ENCODE results near the gene KCND3.
"Not testable (repeated sequence)": the region's sequence is repeated elsewhere in the genome, so short reads cannot be mapped to it uniquely, and the experiment has no call there.

The KCND3 gene

GRCh38 chr1:111742938-111743549 is 246.4 kb downstream of the KCND3 start:
- no peak overlapping the region for H3K4me2 ChIP-seq (ENCODE audit: low read depth, low read length, poor library complexity, severe bottlenecking)
- no peaks in the 10 kb centered on the region for H3K9me2 ChIP-seq (replicated peaks; ENCODE audit: low read depth, low read length)
- no peak overlapping the region for H3K9ac ChIP-seq (ENCODE audit: low read depth, low read length, poor library complexity, severe bottlenecking)
- TF ChIP-seq CTCF (conservative IDR thresholded peaks at IDR 0.05; ENCODE audit: low read length) = no peak
- no peak for TF ChIP-seq EZH2phosphoT487 (IDR thresholded peaks at IDR 0.05; ENCODE audit: borderline replicate concordance)
- H3K27me3 ChIP-seq (ENCODE audit: insufficient read depth, low read length, poor library complexity, severe bottlenecking) = no peaks in the 10 kb centered on the region
- no peaks in the 10 kb centered on the region for H3K36me3 ChIP-seq (ENCODE audit: insufficient read depth, low read length)
- no peak overlapping the region for H2AFZ ChIP-seq (ENCODE audit: low read length)
- no peaks in the 10 kb centered on the region for H4K20me1 ChIP-seq (ENCODE audit: insufficient read depth, low read length, poor library complexity, severe bottlenecking)
- H3K4me1 ChIP-seq (ENCODE audit: insufficient read depth, low read length, poor library complexity, severe bottlenecking) = peaks cover 16% of the 10 kb centered on the region
- no peaks in the 10 kb centered on the region for H3K79me2 ChIP-seq (ENCODE audit: insufficient read depth, low read length)
- H3F3A ChIP-seq (ENCODE audit: low read depth) = no peaks in the 10 kb centered on the region
- no peaks in the 10 kb centered on the region for H3K9me3 ChIP-seq (ENCODE audit: insufficient read depth, low read depth, low read length)
- no peak overlapping the region for H3K4me3 ChIP-seq (ENCODE audit: low read length, poor library complexity, severe bottlenecking)

GRCh38 chr1:111742292-111742691 is 247.2 kb downstream of the KCND3 start:
- H3K4me3 ChIP-seq (ENCODE audit: low read length, poor library complexity, severe bottlenecking); H3K36me3 ChIP-seq (ENCODE audit: insufficient read depth, low read length); H3K9me3 ChIP-seq (ENCODE audit: insufficient read depth, low read depth, low read length); H4K20me1 ChIP-seq (ENCODE audit: insufficient read depth, low read length, poor library complexity, severe bottlenecking); H3K9me2 ChIP-seq (replicated peaks; ENCODE audit: low read depth, low read length); H2AFZ ChIP-seq (ENCODE audit: low read length); H3K27me3 ChIP-seq (ENCODE audit: insufficient read depth, low read length, poor library complexity, severe bottlenecking); H3F3A ChIP-seq (ENCODE audit: low read depth); H3K9ac ChIP-seq (ENCODE audit: low read depth, low read length, poor library complexity, severe bottlenecking); H3K79me2 ChIP-seq (ENCODE audit: insufficient read depth, low read length); H3K4me2 ChIP-seq (ENCODE audit: low read depth, low read length, poor library complexity, severe bottlenecking): not testable (repeated sequence)
- peaks cover 24% of the 10 kb centered on the region for H3K4me1 ChIP-seq (ENCODE audit: insufficient read depth, low read length, poor library complexity, severe bottlenecking)

GRCh38 chr1:111739925-111740765 is 249.3 kb downstream of the KCND3 start:
- Histone ChIP-seq H3K79me2 (ENCODE audit: insufficient read depth, low read length) (no peaks in the 10 kb centered on the region), H3K36me3 (ENCODE audit: insufficient read depth, low read length) (no peaks in the 10 kb centered on the region), H2AFZ (ENCODE audit: low read length) (peak overlapping the region; percentile 95), H3K27me3 (ENCODE audit: insufficient read depth, low read length, poor library complexity, severe bottlenecking) (no peaks in the 10 kb centered on the region), H3K4me3 (ENCODE audit: low read length, poor library complexity, severe bottlenecking) (peak overlapping the region; percentile 81), H4K20me1 (ENCODE audit: insufficient read depth, low read length, poor library complexity, severe bottlenecking) (no peaks in the 10 kb centered on the region), H3K4me1 (ENCODE audit: insufficient read depth, low read length, poor library complexity, severe bottlenecking) (peaks cover 30% of the 10 kb centered on the region), H3K9me3 (ENCODE audit: insufficient read depth, low read depth, low read length) (no peaks in the 10 kb centered on the region), H3K4me2 (ENCODE audit: low read depth, low read length, poor library complexity, severe bottlenecking) (peak overlapping the region; percentile 94), H3K9ac (ENCODE audit: low read depth, low read length, poor library complexity, severe bottlenecking) (peak overlapping the region; percentile 90), H3F3A (ENCODE audit: low read depth) (no peaks in the 10 kb centered on the region), H3K9me2 (replicated peaks; ENCODE audit: low read depth, low read length) (no peaks in the 10 kb centered on the region)
- no peak for TF ChIP-seq EZH2phosphoT487 (IDR thresholded peaks at IDR 0.05; ENCODE audit: borderline replicate concordance)
- TF ChIP-seq CTCF (conservative IDR thresholded peaks at IDR 0.05; ENCODE audit: low read length) = no peak
